GM20000 (cell line): ENCODE measurements around the gene ZNF180.

Experiments
- DNase-seq: peaks from one replicate; pipeline ENCODE4 v3.0.0; 2012; ENCODE audit warnings: low spot score
- CTCF ChIP-seq: IDR thresholded peaks from 2 replicates; pipeline ENCODE4 v1.5.1; 2012; ENCODE audit warnings: mild to moderate bottlenecking, control low read depth; ENCODE audit errors: extremely low read depth, missing control alignments

The ZNF180 gene

GRCh38 chr19:44499962-44500949 lies at the start of gene ZNF180:
Gene ZNF180 (minus strand): TSS chr19:44500522. CDS start chr19:44497334, 3,188 bp downstream.
- peak; percentile 96 for DNase-seq
- peak; percentile 6 for TF ChIP-seq CTCF

GRCh38 chr19:44549507-44549906 lies 49.2 kb upstream of the ZNF180 start:
- no peak for TF ChIP-seq CTCF
- no peak for DNase-seq

- no peak for TF ChIP-seq CTCF
- no peak for DNase-seq
These were observed 48.4 kb upstream of the ZNF180 start for GRCh38 chr19:44548736-44549135.

- no peak for TF ChIP-seq CTCF
- no peak for DNase-seq
These were observed 43.7 kb upstream of the ZNF180 start for GRCh38 chr19:44544031-44544430.

- DNase-seq: no peak
- no peak for TF ChIP-seq CTCF
These were observed 42.3 kb upstream of the ZNF180 start for GRCh38 chr19:44542671-44543070.

- TF ChIP-seq CTCF: no peak
- no peak for DNase-seq
These were observed 40.4 kb upstream of the ZNF180 start for GRCh38 chr19:44540736-44541135.

- DNase-seq: no peak
- no peak for TF ChIP-seq CTCF
These were observed 39.7 kb upstream of the ZNF180 start for GRCh38 chr19:44539991-44540390.
